HG03159 (cell line): ENCODE measurements around the gene PNCK.
"Not testable (repeated sequence)": the region's sequence is repeated elsewhere in the genome, so short reads cannot be mapped to it uniquely, and the experiment has no call there.

ENCODE experiments used
- ATAC-seq: cut with Tn5 transposase; IDR thresholded peaks from one replicate; pipeline ENCODE4 v1.9.1; 2021; ENCODE audit warnings: mild to moderate bottlenecking, moderate library complexity; ENCODE audit not compliant: unreplicated experiment

PNCK gene

DNA sequence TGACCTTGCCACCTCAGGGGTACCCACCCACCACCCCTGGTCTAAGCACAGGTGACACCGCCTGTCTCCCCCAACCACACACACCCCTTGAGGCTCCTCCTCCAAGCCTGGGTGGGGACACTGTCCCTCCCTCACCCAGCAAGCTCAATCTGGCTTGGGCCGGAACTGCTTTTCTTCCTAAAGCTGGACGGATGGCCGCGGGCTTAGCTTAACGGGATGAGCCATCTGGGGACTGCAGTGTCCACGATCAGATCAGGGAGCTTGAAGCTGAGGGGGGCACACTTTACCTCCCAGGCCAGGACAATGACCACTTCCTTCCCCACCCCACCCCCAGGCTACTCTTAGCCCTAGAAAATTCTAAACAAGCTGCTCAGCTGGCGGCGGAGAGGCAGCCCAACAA, 13.1 kb upstream of the PNCK start:
- no peak for ATAC-seq

DNA sequence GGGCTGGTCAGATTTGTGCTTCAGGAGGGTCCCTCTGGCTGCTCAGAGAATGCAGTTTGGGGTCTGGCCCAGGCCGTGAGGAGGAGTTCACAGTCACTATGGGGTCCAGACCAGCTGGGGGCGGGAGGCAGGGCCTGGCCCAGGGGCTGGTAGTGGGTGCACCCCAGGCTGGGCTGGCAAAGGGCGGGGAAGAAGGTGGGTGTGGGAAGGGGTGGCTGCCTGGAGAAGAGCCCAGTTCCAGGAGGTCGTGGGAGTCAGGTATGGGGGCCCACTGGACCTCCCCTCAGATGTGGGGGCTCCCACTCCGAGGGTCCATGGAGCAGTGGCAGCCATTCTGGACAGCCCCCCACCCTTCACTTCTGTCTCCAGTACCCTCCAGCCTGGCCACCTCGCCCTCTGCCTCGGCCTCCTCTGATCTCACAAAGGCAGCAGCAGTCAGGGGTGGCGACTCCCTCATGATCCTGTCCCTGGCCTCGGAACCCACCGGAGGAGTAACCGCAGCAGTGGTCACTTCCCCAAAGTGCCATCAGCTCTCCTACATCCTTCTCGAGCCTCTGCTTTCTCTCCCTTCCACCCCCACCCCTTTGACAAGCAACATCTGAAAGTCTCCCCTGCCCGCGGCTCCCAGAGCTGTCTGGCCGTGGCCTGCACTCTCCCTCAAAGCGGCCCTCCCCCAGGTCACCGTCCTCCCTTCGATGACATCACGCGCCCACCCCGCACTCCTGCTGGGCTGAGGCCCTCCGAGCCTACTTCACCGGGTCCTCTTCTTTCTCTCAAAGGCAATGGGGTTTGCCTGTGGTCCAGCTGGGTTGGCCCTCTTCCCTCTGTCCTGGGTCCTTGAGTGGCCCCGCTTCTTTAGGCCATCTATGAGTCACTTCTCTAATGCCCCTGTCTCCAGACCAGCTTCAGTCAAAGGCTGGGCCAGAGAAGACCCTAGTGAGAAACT, 12.4 kb upstream of the PNCK start:
- ATAC-seq = no peak

- ATAC-seq = no peak
Observed at GRCh38 chrX:153685156-153685536, 11.5 kb upstream of the PNCK start.

DNA sequence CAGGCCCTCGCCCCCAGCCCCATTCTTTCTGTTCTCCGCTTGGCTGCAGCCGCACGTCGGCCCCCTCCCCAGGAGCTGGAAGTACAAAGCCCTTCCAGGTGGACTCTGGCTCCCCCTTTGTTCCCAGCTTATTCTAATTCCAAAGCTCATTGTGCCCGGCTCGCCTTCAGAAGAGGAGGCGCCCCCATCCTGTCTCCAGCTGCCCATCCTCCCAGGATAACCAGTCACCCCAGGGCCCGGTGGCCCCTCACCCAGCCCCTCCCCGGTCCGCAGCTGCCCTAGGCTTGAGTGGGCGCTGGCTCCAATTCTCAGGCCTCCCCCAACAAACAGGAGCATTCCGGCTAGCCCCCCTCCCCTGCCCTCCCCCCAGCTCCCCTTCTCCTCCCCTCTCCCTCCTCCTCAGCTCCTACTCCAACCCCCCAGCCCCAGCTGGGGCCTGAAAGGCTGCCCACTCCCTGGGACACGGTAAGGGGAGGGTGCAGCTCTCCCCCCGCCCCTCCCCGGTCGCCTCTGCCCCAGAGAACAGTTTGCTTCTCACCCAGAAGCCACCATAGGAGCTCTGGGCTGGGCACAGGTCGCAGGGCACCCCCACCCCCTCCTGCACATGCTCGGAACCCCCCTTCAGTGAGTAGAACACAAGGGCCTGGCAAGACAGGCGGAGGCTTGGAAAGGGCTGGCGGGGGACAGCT, 11.0 kb upstream of the PNCK start:
- no peak for ATAC-seq

GRCh38 chrX:153683486-153683885, 9.9 kb upstream of the PNCK start:
- ATAC-seq = not testable (repeated sequence)

DNA sequence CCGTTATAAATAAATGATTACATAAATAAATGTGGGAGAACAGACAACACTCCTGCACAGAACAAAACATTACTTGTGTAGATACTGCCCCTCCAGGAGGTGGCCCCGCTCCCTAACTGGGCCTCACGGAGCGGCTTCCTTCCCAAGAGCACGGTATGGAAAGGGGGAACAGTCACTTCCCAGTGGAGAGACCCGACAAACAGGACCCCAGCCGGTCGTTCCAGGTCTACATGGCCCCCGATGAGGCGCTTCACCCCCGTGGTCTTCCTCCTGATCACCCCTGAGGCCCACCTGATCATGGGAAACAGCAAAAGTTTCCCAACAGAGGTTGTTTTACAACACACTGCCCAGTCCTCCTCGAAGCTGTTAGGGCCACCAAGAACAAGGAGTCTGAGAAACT, 7.6 kb upstream of the PNCK start:
- no peak for ATAC-seq

- ATAC-seq = no peak
Observed at GRCh38 chrX:153674219-153674851, 722 bp upstream of the PNCK start.

- no peak for ATAC-seq
Observed at GRCh38 chrX:153672531-153673427, 834 bp downstream of the PNCK start.

DNA sequence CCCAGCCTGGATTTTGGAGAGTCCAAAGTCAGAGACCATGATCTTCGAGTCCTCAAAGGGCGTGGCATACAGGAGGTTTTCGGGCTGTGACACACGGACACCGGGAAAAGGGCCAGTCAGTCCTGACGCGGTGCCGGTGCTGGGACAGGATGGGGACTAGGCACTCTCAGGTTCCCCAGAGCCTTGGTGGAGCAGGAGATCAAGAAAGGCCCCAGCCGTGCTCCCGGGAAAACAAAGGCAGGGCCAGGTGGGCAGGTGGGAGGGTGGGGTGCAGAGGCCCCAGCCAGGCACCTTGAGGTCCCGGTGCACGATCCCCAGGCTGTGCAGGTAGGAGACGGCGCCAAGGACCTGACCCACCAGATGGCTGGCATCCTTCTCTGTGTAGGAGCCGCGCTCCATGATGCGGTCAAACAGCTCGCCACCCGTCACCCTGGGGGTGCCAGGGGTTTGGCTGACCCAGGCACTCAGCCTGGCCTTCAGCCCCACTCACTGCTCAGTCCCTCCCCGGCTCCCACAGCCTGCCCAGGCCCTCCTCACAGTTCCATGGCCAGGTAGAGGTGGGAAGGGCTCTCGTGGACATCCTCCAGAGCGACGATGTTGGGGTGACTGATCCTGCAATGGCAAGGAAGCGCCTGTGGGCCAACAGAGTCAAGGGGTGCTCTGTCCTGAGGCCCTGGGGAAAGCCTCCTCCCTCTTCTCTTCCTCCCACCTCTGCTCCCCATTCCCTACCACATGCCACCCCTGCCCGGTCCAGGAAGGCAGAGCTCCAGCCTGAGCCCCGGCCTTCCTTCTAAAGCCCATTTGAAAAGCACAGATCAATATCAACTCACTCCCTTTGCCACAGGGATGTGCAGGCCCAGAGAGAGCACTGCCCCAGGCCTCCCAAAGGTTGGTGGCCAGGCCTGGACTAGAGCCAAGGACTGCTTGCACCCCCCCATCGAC, 1.8 kb downstream of the PNCK start:
- no peak for ATAC-seq

DNA sequence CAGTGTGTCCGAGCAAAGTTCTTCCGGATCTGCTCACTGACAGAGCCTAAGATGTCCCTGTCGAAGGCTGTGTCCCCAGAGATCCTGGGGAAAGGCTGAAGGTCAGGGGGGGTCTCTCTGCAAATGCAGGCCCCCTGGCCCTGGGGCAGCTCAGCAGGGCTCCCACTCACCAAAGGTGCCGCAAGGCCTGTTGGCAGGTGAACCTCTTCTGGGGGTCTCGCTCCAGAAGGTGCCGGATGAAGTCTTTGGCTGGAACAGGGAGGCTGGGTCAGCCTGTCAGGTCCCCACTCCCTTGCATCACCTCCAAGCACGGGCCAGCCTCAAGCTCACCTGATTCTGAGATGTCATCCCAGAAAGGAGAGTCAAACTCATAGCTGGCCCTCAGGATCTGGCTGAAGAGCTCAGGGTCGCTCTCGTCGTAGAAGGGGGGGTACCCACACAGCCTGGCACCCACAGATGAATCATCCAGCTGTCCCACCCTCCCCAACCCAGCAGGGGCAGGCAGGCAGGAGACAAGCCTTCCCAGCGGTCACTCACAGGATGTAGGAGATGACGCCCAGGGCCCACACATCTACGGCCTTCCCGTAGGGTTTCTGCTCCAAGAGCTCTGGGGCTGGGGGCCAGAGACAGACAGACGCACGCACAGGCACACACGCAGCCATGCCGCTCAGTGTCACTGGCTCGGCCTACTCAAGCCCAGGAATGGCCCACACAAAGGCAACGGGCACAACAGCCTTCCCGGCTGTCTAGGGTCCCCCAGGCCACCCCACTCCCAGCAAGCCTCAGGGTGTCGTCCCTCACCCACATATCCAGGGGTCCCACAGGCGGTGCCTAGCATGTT, 2.6 kb downstream of the PNCK start:
- no peak for ATAC-seq

DNA sequence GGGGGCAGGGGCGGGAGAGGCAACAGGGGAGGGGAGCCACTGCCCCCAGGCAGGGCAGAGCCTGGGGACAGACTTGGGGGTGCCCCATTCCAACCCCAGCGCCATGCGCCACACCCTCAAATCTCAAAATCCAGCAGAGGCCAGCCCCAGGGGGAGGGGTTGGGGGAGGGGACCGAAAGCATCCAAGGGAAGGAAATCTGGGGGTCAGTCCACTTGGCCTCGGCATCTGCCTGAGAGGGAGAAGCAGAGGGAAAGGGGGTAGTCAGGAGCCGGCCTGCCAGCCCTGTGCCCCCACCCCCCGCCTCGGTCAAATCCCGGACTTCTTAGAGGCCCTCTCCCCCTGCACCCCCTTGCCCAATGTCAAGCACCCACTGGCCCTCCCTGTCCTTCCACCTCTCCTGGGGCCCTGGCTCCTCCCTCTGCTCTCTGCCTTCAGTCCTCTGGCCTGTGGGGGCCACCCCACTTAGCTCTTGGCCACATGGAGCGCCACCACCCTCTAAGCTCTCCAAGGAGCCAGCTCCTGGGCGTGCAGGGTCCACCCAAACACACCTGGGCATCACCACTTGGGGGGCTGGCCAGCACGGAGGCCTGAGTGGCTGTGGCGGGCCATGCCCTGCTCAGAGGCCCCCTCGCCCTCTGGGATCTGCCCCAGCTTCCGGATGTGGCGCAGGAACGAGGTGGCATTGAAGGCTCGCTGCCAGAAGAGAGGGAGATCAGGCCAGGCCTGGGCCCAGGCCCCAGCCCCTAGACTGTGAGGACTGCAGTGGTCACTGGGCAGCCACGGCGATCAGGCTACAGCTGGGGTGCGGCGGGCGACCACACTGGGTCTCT, 3.5 kb downstream of the PNCK start:
- ATAC-seq = no peak

GRCh38 chrX:153669174-153669890, 4.3 kb downstream of the PNCK start:
- no peak for ATAC-seq

DNA sequence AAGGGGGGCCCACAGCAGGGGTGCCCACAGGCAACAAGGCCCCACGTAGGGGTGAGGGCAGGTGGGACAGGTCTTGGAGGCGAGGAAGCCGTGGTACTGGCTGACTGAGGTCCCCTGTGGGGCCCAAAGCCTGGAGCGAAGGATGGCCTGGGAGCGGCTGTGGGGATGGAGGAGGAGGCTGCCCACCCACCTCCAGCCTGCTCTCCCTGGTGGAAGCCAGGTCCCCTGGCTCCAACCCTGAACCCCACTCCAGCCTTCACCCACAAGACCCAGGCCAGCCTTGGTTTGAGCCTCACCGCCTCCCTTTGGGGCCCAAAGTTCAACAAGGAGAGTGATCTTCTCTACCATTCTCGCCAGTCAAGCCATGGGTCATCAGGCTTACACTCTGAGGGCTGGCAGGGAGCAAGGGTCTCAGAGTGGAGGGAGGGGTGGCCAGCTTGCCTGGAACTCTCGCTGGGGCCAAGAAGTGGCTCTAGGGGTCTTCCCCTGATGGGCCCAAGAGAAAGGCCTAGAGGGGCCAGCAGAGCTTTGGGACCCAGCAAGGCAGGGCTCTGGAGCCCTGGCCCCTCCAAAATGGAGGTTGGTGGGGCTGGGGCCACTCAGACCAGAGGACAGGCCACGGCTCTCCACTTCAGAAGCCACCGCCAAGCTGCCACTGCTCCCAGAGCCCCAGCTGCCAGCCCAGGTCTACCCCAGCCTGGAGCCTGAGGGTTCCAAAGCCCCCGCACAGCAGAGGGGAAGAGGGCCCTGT, 5.0 kb downstream of the PNCK start:
- ATAC-seq = no peak

- ATAC-seq = no peak
Observed at GRCh38 chrX:153667956-153668396, 5.6 kb downstream of the PNCK start.

DNA sequence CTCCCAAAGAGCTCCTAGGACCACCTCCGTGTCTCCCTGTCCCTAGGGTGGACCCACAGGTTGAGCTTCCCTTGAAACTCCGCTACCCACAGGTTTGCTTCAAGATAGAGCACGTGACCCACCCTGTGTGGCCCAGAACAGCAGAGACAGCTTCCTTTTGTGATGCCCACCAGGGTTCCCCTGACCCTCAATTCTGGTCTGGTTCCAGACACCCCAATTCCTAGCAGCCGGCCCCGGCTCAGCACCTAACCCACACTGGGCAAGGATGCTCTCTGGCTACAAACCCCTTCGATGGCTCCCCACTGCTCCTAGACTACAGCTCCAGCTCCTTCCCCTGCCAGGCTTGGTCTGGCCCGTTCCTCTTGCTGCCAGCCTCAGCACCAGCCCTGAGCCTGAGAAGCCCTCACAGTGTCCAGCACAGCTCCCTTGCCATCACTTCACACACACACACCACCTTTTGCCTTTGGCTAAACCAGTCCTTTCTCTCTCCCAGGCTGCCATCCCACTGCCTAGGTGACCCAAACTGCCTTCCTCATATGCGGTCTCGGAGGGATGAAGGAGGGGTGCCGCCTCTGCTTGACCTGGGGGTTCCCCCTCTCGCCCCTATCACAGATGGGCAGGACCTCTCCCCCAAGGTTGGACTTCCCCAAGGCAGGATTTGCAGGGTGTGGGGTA, 6.2 kb downstream of the PNCK start:
- ATAC-seq = no peak

DNA sequence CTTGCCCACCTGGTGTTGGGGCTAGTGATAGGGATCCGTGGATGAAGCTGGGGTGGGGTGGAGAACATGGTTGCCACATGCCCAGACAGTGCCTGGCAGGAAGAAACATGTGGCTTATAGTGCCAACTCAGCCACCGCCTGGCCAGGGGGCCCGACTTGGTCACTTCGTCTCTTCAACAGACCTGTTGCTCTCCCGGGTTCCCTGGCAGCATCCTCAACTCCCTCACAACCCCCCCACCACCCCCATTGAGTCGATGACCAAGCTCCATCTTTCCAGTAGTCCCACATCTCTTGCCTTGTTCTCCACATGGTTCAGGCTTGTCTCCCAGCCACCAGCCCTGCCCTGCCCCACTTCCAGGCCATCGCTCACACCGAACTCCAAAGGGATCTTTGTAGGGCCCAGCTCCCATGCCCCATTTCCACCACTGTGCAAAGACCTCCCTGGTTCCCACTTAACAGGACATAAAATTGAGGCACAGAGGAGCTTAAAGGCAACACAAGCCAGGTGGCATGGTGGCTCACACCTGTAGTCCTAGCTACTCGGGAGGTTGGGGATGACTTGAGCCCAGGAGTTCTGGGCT, 7.8 kb downstream of the PNCK start:
- no peak for ATAC-seq
